Left lung (tissue), 10 donors: ENCODE results near the gene ERC2. TPM values are rescaled to one million over a fixed set of nuclear protein-coding genes. Genes with fewer than 3 reads are reported as not detected.
"Not testable (repeated sequence)": the region's sequence is repeated elsewhere in the genome, so short reads cannot be mapped to it uniquely, and the experiment has no call there.

Experiments used
- ATAC-seq: fragments of 200-7000 bp; cut with Tn5 transposase; one replicate; pipeline ENCODE4 v1.9.1; 2020; ENCODE audit warnings: moderate library complexity
- DNase-seq, 4 donors: peaks; one replicate each; pipeline ENCODE4 v3.0.0-alpha.2; 2013 to 2020
- H3K27ac ChIP-seq, 2 donors: fragments of 200-600 bp; sonication (generic) in 1 of 2; one replicate each; pipeline versions ENCODE4 v1.5.0 to v1.8.0; 2020 to 2021
- H3K27me3 ChIP-seq, 2 donors: fragments of 200-600 bp; sonication (generic) in 1 of 2; one replicate each; pipeline versions ENCODE4 v1.5.0 to v1.8.0; 2020 to 2021
- H3K36me3 ChIP-seq, 2 donors: fragments of 200-600 bp; sonication (generic) in 1 of 2; one replicate each; pipeline versions ENCODE4 v1.5.0 to v1.8.0; 2020 to 2021
- H3K4me1 ChIP-seq, 2 donors: fragments of 200-600 bp; one replicate each; pipeline ENCODE4 v1.8.0; 2021
- H3K4me3 ChIP-seq, 2 donors: fragments of 200-600 bp; sonication (generic) in 1 of 2; one replicate each; pipeline versions ENCODE4 v1.5.0 to v1.8.0; 2020 to 2021; ENCODE audit warnings: mild to moderate bottlenecking in 1 of 2
- H3K9me3 ChIP-seq, 2 donors: fragments of 200-600 bp; sonication (generic) in 1 of 2; one replicate each; pipeline versions ENCODE4 v1.5.0 to v1.8.0; 2020 to 2021
- intact Hi-C, 2 donors: fragments of 100-400 bp; cut with DNase I; formaldehyde crosslinking; loops; one replicate each; pipeline versions ENCODE4 v1.11.2 to v1.14.2; 2022
- polyA plus RNA-seq, 6 donors: library from polyadenylated mRNA; unstranded; fragments of 120-200 nt; gene quantifications; one replicate each; pipeline ENCODE4 v1.2.1, GENCODE V29; 2013; ENCODE audit not compliant: insufficient read length in 6 of 6
- total RNA-seq, 2 donors: library from RNA; stranded (reverse); fragmentation: NEBNext Ultra II Directional; extraction: Animal tissue kit (Norgen Biotek cat#: 25700); gene quantifications; one replicate each; pipeline ENCODE4 v1.2.1, GENCODE V29; 2021
- TF ChIP-seq, protein P1 (sequence below), 2 donors: fragments of 200-600 bp; sonication (generic) in 1 of 2; IDR thresholded peaks; one replicate each; pipeline versions ENCODE4 v1.5.0 to v1.8.0; 2021; ENCODE audit warnings: antibody characterized with exemption in 2 of 2
- donor health status: DM: no; HTN: yes; CAD: no.
- donor health status: DM: no; HTN: no; CAD: no.

The ERC2 gene
- total and polyA plus RNA-seq, 8 donors = 1.6 to 3.3 (median 2.1) TPM

DNA sequence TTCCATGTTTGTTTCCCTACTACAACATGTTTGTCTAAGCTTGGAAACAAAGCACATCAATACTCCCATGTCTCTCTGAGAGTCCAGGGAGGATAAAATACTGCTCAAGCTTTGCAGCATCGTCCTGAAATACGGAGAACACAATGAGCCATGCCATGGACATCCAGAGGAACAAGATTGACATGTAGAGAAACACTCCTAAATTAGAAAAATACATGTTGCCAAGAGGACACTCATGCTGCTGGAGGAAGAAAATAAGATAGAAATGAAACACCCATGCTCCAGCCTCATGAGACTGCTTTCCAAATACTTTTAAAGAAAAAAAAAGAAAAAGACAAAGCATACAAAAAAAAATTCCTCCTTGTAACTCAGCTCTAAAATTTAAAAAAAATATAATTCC is 387.0 kb downstream of the ERC2 start:
- TF ChIP-seq, protein P1, sequence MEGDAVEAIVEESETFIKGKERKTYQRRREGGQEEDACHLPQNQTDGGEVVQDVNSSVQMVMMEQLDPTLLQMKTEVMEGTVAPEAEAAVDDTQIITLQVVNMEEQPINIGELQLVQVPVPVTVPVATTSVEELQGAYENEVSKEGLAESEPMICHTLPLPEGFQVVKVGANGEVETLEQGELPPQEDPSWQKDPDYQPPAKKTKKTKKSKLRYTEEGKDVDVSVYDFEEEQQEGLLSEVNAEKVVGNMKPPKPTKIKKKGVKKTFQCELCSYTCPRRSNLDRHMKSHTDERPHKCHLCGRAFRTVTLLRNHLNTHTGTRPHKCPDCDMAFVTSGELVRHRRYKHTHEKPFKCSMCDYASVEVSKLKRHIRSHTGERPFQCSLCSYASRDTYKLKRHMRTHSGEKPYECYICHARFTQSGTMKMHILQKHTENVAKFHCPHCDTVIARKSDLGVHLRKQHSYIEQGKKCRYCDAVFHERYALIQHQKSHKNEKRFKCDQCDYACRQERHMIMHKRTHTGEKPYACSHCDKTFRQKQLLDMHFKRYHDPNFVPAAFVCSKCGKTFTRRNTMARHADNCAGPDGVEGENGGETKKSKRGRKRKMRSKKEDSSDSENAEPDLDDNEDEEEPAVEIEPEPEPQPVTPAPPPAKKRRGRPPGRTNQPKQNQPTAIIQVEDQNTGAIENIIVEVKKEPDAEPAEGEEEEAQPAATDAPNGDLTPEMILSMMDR (IDR thresholded peaks at IDR 0.05) = no peak
- no peak overlapping the region for H3K4me3 ChIP-seq
- DNase-seq (no peak), ATAC-seq (no peak)
- peaks cover 0 to 3% of the 10 kb centered on the region in 2 donors for H3K4me1 ChIP-seq
- intact Hi-C loops = no loop called here
- no peaks in the 10 kb centered on the region for H3K27me3 ChIP-seq
- H3K27ac ChIP-seq = no peak overlapping the region
- no peaks in the 10 kb centered on the region for H3K9me3 ChIP-seq
- no peaks in the 10 kb centered on the region for H3K36me3 ChIP-seq

DNA sequence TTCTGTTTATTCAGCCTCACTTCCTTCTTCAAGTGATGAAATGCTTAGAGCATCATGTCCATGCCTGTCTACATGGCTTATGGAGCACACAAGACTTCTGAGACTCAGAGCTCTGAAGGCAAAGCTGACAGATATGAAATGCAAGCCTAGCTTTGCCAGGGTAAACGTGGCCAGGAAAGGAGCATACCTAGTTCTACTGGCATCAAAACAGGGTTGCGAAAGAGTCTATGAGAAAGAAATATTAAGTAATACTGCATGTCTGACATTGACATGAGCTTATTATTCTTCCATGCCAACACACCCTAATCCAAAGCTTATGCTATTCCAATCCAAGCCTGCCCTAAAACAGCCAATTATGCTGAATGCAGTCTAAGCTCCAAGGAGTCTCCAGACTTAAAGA is 391.5 kb downstream of the ERC2 start:
- Histone ChIP-seq H3K36me3 (no peaks in the 10 kb centered on the region), H3K9me3 (no peaks in the 10 kb centered on the region), H3K27me3 (no peaks in the 10 kb centered on the region), H3K4me3 (no peak overlapping the region), H3K27ac (no peak overlapping the region), H3K4me1 (no peaks in the 10 kb centered on the region)
- DNase-seq (no peak), ATAC-seq (peak; percentile 47)
- TF ChIP-seq, protein P1 (IDR thresholded peaks at IDR 0.05) = no peak
- intact Hi-C loops = no loop called here

DNA sequence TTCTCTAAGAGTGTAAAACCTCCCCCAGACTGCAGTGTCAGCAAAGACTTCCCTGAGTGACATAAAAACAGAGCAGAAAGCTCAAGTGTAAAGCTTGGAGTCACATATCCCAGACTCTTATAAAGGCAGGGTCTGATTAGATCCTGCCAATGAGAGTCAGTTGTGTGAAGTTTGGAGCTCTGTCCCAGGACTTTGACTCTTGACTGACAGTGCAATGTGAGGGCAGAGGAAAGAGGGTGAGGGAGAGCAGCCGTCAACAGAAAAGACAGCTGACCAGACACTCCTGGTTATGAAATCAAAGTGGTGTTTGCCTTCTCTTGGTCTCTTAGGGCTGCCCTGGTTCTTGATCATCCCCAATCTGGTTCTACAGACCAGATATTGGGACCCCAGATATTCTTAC is 393.2 kb downstream of the ERC2 start:
- no peaks in the 10 kb centered on the region for H3K4me1 ChIP-seq
- intact Hi-C loops = no loop called here
- no peak overlapping the region for H3K4me3 ChIP-seq
- TF ChIP-seq, protein P1 (IDR thresholded peaks at IDR 0.05) = no peak
- ATAC-seq (no peak), DNase-seq (no peak)
- no peaks in the 10 kb centered on the region for H3K36me3 ChIP-seq
- no peaks in the 10 kb centered on the region for H3K27me3 ChIP-seq
- H3K9me3 ChIP-seq = no peaks in the 10 kb centered on the region
- H3K27ac ChIP-seq = no peak overlapping the region

DNA sequence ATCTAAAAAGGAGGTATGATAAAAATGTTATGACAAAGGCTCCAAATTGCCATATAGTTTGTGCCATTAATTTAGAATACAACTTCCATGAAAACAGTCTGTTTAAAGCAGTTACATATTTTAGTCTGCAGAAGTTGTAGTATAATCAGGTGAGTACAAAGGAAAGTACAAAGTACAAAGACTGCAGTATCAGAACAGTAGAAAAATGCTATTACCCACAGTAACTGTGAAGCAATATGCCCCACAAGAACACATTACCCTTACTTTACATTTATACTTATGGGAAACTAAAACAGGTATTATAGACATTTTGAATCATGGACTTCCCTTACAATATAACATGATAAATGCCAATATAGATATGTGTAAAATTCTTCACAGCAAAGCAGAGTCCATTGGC is 398.5 kb downstream of the ERC2 start:
- Histone ChIP-seq H3K9me3 (peaks cover 0 to 9% of the 10 kb centered on the region in 2 donors), H3K4me1 (no peaks in the 10 kb centered on the region), H3K36me3 (no peaks in the 10 kb centered on the region), H3K27ac (no peak overlapping the region), H3K27me3 (no peaks in the 10 kb centered on the region), H3K4me3 (no peak overlapping the region)
- intact Hi-C loops = no loop called here
- TF ChIP-seq, protein P1 (IDR thresholded peaks at IDR 0.05) = no peak
- ATAC-seq = no peak
- no peak for DNase-seq

DNA sequence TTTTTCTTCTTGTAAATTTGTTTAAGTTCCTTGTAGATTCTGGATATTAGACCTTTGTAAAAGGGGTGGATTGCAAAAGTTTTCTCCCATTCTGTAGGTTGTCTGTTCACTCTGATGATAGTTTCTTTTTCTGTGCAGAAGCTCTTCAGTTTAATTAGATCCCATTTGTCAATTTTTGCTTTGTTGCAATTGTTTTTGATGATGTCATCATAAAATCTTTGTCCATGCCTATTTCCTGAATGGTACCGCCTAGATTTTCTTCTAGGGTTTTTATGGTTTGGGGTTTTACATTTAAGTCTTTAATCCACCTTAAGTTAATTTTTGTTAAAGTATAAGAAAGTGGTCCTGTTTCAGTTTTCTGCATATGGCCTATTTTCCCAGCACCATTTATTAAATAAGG is 401.9 kb downstream of the ERC2 start:
- DNase-seq, intact Hi-C loops, ATAC-seq, H3K27ac ChIP-seq, H3K36me3 ChIP-seq, H3K4me3 ChIP-seq, H3K4me1 ChIP-seq, H3K9me3 ChIP-seq, H3K27me3 ChIP-seq: not testable (repeated sequence)

DNA sequence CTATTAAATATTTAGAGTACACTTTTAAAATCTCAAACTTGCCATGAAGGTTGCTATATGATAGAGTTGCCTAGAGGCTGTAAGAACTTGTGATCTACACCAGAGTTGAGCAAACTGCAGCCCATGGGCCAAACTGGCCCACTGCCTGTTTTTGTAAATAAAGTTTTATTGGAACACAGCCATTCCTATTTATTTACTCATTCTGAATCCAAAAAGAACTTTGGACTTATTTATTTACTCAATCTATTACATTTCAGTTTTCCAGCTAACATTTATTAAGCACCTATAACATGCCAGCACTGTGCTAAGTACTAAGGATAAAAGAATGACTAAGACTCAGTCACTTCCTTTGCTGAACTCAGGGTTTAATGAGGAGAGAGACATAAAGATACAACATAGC is 403.6 kb downstream of the ERC2 start:
- no peak for DNase-seq
- Histone ChIP-seq H3K36me3 (no peaks in the 10 kb centered on the region), H3K27me3 (no peaks in the 10 kb centered on the region), H3K4me1 (no peaks in the 10 kb centered on the region), H3K27ac (no peak overlapping the region), H3K4me3 (no peak overlapping the region), H3K9me3 (peaks cover 0 to 9% of the 10 kb centered on the region in 2 donors)
- TF ChIP-seq, protein P1 (IDR thresholded peaks at IDR 0.05) = no peak
- ATAC-seq = no peak
- intact Hi-C loops = no loop called here
